ENCODE data around the gene PHYKPL. TPM values are rescaled to one million over a fixed set of nuclear protein-coding genes. Genes with fewer than 3 reads are reported as not detected.

PHYKPL gene
- total RNA-seq, 1 donor from 2014 or later, result 55.7 TPM

DNA sequence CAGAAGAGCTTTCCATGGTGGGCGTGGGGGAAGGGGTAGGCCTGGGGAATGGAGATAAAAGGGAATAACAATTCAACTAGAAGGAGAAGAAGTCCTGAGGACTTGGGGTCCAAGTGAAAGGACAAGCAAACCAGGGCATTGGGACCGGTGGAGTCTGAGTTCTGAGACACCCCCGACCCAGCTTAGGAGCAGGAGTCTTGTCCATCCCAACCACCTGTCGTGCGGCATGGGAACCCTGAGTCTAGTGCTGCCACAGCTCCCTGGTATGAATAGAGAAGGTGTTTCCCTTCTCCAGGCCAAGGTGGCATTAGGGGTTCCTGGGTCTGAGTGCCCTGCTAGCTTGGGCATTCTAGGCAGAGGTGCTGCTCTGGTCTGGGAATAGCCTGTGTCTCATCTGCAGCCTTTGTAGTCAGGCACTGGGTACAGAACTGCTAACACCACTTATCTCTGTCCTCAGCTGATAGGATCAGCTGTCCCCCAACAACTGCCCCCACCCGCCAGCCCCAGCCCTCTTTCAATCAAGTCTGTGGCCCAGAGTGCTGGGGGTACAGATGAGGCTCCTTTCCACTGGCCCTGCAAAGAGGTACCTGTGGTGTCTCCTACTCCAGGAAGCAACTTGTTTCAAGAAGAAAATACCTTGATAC, 18.3 kb downstream of the PHYKPL start:
- Mint-ChIP-seq H3K4me3 (peak overlapping the region; percentile 95), H3K36me3 (ENCODE audit: low read depth) (peaks cover 56% of the 10 kb centered on the region), H3K4me1 (peaks cover 20% of the 10 kb centered on the region), H3K9me3 (no peaks in the 10 kb centered on the region), H3K27me3 (ENCODE audit: low read depth) (peaks cover 55% of the 10 kb centered on the region), H3K27ac (ENCODE audit: unreplicated experiment) (peak overlapping the region; percentile 40)
- TF ChIP-seq, protein P1, sequence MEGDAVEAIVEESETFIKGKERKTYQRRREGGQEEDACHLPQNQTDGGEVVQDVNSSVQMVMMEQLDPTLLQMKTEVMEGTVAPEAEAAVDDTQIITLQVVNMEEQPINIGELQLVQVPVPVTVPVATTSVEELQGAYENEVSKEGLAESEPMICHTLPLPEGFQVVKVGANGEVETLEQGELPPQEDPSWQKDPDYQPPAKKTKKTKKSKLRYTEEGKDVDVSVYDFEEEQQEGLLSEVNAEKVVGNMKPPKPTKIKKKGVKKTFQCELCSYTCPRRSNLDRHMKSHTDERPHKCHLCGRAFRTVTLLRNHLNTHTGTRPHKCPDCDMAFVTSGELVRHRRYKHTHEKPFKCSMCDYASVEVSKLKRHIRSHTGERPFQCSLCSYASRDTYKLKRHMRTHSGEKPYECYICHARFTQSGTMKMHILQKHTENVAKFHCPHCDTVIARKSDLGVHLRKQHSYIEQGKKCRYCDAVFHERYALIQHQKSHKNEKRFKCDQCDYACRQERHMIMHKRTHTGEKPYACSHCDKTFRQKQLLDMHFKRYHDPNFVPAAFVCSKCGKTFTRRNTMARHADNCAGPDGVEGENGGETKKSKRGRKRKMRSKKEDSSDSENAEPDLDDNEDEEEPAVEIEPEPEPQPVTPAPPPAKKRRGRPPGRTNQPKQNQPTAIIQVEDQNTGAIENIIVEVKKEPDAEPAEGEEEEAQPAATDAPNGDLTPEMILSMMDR (conservative IDR thresholded peaks at IDR 0.05), result no peak
- DNase-seq (ENCODE audit: low read depth, low spot score), result no peak

DNA sequence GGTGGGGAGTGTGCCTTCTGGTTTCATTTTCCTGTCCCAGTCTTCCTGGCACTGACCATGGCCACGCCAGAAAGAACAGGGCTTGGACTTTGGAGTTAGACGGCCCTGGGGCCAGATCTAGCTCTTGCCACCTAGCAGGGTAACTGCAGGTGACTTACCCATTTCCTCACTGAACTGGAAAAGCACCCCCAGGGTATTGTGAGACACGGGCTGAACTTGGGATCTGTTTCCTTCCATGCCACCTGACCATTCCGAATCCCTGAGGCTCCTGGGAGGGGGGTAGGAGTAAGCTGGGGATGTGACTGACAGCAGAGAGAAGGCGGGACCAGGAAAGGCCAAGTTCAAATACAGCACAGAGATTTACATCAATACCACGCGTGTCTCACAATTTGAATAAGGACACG, 18.9 kb downstream of the PHYKPL start:
- H3K4me3 Mint-ChIP-seq, result peak overlapping the region; percentile 95
- no peak for DNase-seq (ENCODE audit: low read depth, low spot score)
- TF ChIP-seq, protein P1 (conservative IDR thresholded peaks at IDR 0.05), result no peak
- H3K4me1 Mint-ChIP-seq, result peaks cover 25% of the 10 kb centered on the region
- H3K9me3 Mint-ChIP-seq, result no peaks in the 10 kb centered on the region
- H3K36me3 Mint-ChIP-seq (ENCODE audit: low read depth), result peaks cover 60% of the 10 kb centered on the region
- H3K27me3 Mint-ChIP-seq (ENCODE audit: low read depth), result peaks cover 60% of the 10 kb centered on the region
- H3K27ac Mint-ChIP-seq (ENCODE audit: unreplicated experiment), result peak overlapping the region; percentile 40

DNA sequence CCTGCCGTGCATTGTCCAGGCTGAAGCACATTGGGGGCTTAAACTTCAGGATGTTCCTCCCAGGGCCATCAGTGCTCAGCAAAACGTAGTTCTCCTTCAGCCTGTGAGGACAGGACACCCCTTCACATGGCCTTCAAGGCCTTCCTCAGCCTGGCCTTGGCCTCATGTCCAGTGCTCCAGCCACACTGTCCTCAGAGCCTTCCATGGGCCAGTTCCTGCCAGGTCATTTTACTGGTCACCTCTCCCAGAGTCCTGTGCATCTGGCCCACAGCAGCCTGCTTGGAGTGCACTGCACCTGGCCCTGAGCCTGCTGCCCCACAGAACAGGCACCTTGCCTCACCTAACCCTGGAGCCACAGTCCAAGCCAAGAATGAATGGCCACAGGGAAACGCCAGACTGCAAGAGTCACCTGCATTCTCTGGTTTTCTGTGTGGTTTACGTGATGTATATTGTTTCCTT, 19.6 kb downstream of the PHYKPL start:
- TF ChIP-seq, protein P1 (conservative IDR thresholded peaks at IDR 0.05), result no peak
- Mint-ChIP-seq H3K36me3 (ENCODE audit: low read depth) (peaks cover 62% of the 10 kb centered on the region), H3K27me3 (ENCODE audit: low read depth) (peaks cover 66% of the 10 kb centered on the region), H3K4me1 (peaks cover 32% of the 10 kb centered on the region), H3K27ac (ENCODE audit: unreplicated experiment) (no peak overlapping the region), H3K9me3 (no peaks in the 10 kb centered on the region), H3K4me3 (peak overlapping the region; percentile 95)
- no peak for DNase-seq (ENCODE audit: low read depth, low spot score)

DNA sequence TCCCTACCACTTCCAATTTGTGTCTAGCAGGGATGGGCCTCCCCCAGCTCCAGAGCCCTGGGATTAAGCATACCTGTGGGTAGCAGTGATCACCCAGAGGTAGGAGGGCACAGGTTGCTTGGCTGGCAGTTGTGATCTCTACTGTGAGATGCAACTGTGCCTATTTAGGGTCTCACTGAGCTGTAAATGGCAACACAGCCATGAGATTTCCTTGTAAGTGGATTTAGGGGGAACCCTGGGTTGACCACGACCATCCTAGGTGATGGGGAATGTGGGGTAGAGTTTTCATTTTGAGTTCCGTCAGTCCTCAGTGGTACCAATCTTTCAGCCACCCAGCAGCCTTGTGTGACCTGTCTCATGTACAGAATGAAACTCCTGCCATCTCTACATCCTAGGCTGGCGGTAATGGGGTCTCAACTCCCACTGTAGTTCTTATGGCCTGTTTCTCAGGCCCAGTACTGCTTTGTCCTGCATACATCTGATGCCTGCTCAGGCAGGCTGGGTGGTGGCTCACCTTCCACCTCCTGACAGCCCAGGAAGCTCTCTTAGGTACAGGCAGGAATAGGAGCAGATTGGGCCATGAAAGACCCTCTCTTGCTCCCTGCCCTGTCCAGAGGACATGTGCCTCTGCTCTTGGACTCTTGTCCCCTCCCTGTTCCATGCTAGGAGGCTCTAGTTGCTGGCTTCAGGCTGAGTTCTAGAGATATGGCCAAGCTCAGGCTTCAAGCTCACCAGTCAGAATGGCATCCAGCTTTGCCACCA, 20.2 kb downstream of the PHYKPL start:
- H3K36me3 Mint-ChIP-seq (ENCODE audit: low read depth), result peaks cover 69% of the 10 kb centered on the region
- H3K9me3 Mint-ChIP-seq, result no peaks in the 10 kb centered on the region
- H3K4me3 Mint-ChIP-seq, result peak overlapping the region; percentile 95
- no peak overlapping the region for H3K27ac Mint-ChIP-seq (ENCODE audit: unreplicated experiment)
- H3K27me3 Mint-ChIP-seq (ENCODE audit: low read depth), result peaks cover 71% of the 10 kb centered on the region
- H3K4me1 Mint-ChIP-seq, result peaks cover 38% of the 10 kb centered on the region
- TF ChIP-seq, protein P1 (conservative IDR thresholded peaks at IDR 0.05), result no peak
- DNase-seq (ENCODE audit: low read depth, low spot score), result no peak

DNA sequence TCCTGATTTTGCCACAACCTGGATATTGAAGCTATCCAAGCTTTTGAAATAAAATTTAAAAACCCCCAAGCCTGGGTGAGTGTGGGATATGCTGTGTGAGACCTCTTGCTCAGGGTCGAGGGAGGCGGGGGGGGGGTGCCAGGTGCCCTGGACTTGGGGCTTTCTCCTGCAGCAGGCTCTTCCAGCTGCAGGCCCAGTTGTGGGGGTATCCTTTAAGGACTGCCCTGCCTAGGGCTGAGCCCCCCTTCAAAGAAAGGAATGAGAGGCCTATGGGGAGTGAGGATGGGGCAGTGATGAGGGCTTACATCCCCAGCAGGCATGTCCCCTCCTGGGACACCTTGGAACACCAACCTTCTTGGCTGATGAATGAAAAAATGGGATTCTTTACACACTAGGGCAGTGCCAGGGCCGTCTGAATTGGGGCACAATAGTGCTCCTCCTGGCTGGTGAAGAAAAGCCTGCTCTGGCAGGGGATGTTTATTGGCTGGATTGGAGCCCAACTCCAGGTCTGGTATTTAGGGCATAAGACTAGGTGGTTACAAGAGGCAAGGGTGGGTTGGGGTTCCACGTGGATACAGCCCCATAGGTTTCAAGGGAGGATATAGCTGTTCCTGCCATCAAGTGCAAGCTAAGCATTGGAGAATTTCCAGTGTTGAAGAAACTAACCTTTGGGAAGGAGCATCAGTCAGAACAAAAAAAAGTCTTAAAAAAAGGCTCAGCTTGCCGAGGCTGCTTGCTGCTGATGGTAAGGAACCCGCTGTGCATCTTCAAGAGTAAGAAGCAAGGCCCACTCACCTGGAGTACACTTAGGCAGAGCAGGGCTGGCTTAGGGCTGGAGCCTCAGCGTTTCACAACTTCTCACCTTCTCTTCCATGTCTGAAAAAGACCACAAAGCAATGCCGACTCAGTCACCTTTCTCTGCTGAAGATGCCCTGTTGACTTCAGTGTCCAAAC, 21.2 kb downstream of the PHYKPL start:
- Mint-ChIP-seq H3K4me3 (peak overlapping the region; percentile 95), H3K36me3 (ENCODE audit: low read depth) (peaks cover 78% of the 10 kb centered on the region)
- no peak for DNase-seq (ENCODE audit: low read depth, low spot score)

More for the DNA sequence above, 21.2 kb downstream of the PHYKPL start:
- Mint-ChIP-seq H3K27me3 (ENCODE audit: low read depth) (peaks cover 74% of the 10 kb centered on the region), H3K4me1 (peaks cover 49% of the 10 kb centered on the region), H3K27ac (ENCODE audit: unreplicated experiment) (no peak overlapping the region), H3K9me3 (no peaks in the 10 kb centered on the region)
- TF ChIP-seq, protein P1 (conservative IDR thresholded peaks at IDR 0.05), result no peak
